H1 (cell line): ENCODE data around the gene EFCAB6. TPM values are rescaled to one million over a fixed set of nuclear protein-coding genes. Genes with fewer than 3 reads are reported as not detected.

Experiments used
- CTCF ChIA-PET: fragments of 300-600 bp; sonication (Branson Sonifier 250); formaldehyde crosslinking; loops from one replicate; lab custom pipeline; 2021; ENCODE audit not compliant: partially characterized antibody; lab: Charles Lee
- POLR2A ChIA-PET: fragments of 300-600 bp; sonication (Branson Sonifier 250); formaldehyde crosslinking; loops from one replicate; lab custom pipeline; 2021; ENCODE audit warnings: inconsistent platforms; ENCODE audit not compliant: partially characterized antibody; lab: Charles Lee
- DNase-seq, 2 experiments: peaks; one replicate each; pipeline versions ENCODE4 v3.0.0 to v3.0.0-alpha.2; 2010 to 2022; ENCODE audit warnings: low spot score in 2 of 2, low read depth in 1 of 2, mixed read lengths in 1 of 2
- FAIRE-seq: peaks from 2 replicates; lab custom pipeline; 2011; peaks lifted over from hg19 to GRCh38; lab: Jason Lieb, UNC
- H2AFZ ChIP-seq: 2 replicates; pipeline ENCODE4 v1.8.1; 2012; ENCODE audit warnings: low read length, inconsistent platforms
- H2AK5ac ChIP-seq: 2 replicates; pipeline ENCODE4 v1.6.1; 2013; ENCODE audit warnings: low read depth, low read length
- H2BK120ac ChIP-seq: replicated peaks from 2 replicates; pipeline ENCODE3; 2013; ENCODE audit warnings: low read depth, low read length, inconsistent platforms
- H2BK12ac ChIP-seq: 2 replicates; pipeline ENCODE4 v1.6.1; 2013; ENCODE audit warnings: low read depth, low read length
- H2BK15ac ChIP-seq: 2 replicates; pipeline ENCODE4 v1.6.1; 2013; ENCODE audit warnings: low read length
- H2BK20ac ChIP-seq: 2 replicates; pipeline ENCODE4 v1.6.1; 2013; ENCODE audit warnings: low read length
- H2BK5ac ChIP-seq: 2 replicates; pipeline ENCODE4 v1.6.1; 2013; ENCODE audit warnings: low read depth, low read length
- H3K14ac ChIP-seq: 2 replicates; pipeline ENCODE4 v1.6.1; 2013; ENCODE audit warnings: inconsistent platforms; ENCODE audit not compliant: insufficient read length
- H3K18ac ChIP-seq: 2 replicates; pipeline ENCODE4 v1.6.1; 2013; ENCODE audit warnings: low read length; ENCODE audit errors: extremely low read depth
- H3K23ac ChIP-seq: 2 replicates; pipeline ENCODE4 v1.6.1; 2013; ENCODE audit warnings: inconsistent platforms; ENCODE audit not compliant: insufficient read length
- H3K23me2 ChIP-seq: 2 replicates; pipeline ENCODE4 v1.6.1; 2013; ENCODE audit warnings: low read depth, low read length
- H3K27ac ChIP-seq: 2 replicates; pipeline ENCODE4 v1.6.1; 2011; ENCODE audit warnings: low read depth, low read length, inconsistent platforms
- H3K27me3 ChIP-seq, 4 experiments: replicated peaks in 1 of 4; 1 replicate in 1 of 4; 2 replicates in 3 of 4; pipeline versions ENCODE4 v1.6.1 to v1.8.1; 2011 to 2013; ENCODE audit warnings: low read length in 3 of 4, mild to moderate bottlenecking in 3 of 4, inconsistent platforms in 2 of 4, mixed read lengths in 2 of 4, moderate library complexity in 1 of 4; ENCODE audit not compliant: control insufficient read depth in 3 of 4, insufficient read depth in 3 of 4; ENCODE audit errors: extremely low read depth in 1 of 4
- H3K36me3 ChIP-seq, 4 experiments: 2 replicates each; pipeline versions ENCODE4 v1.6.1 to v1.8.1; 2011 to 2013; ENCODE audit warnings: mild to moderate bottlenecking in 4 of 4, low read length in 3 of 4, moderate library complexity in 2 of 4, control low read depth in 1 of 4, inconsistent platforms in 1 of 4; ENCODE audit not compliant: insufficient read depth in 4 of 4, control insufficient read depth in 2 of 4
- H3K4ac ChIP-seq: replicated peaks from 2 replicates; pipeline ENCODE3; 2013; ENCODE audit warnings: low read length, low read depth, mixed read lengths, inconsistent platforms; ENCODE audit not compliant: insufficient read length
- H3K4me1 ChIP-seq, 4 experiments: replicated peaks in 1 of 4; 1 replicate in 1 of 4; 2 replicates in 3 of 4; pipeline versions ENCODE4 v1.6.1 to v1.8.1; 2011 to 2013; ENCODE audit warnings: low read length in 3 of 4, inconsistent platforms in 2 of 4, mixed read lengths in 1 of 4; ENCODE audit not compliant: insufficient read depth in 4 of 4, control insufficient read depth in 3 of 4
- H3K4me2 ChIP-seq, 2 experiments: 2 replicates each; pipeline versions ENCODE4 v1.6.1 to v1.8.1; 2011 to 2013; ENCODE audit warnings: low read depth in 2 of 2, low read length in 2 of 2, control low read depth in 1 of 2, inconsistent platforms in 1 of 2, mild to moderate bottlenecking in 1 of 2; ENCODE audit not compliant: insufficient read depth in 1 of 2
- H3K4me3 ChIP-seq, 4 experiments: fragments of 200-600, 300-600 bp in 1 of 4; sonication (generic), shearing (Covaris generic), sonication (Bioruptor Twin) in 1 of 4; 2 replicates each; pipeline versions ENCODE4 v1.5.1 to v1.8.1; 2011 to 2016; ENCODE audit warnings: low read length in 4 of 4, low read depth in 3 of 4, control low read depth in 2 of 4, inconsistent platforms in 2 of 4, mild to moderate bottlenecking in 2 of 4, mixed read lengths in 1 of 4, moderate library complexity in 1 of 4; ENCODE audit not compliant: insufficient read depth in 2 of 4; ENCODE audit errors: extremely low read depth in 1 of 4
- H3K56ac ChIP-seq: replicated peaks from 2 replicates; pipeline ENCODE3; 2013; ENCODE audit warnings: low read depth, mild to moderate bottlenecking, mixed read lengths, low read length, inconsistent platforms; ENCODE audit not compliant: insufficient read length
- H3K79me1 ChIP-seq: 2 replicates; pipeline ENCODE4 v1.6.1; 2013; ENCODE audit warnings: low read depth, low read length, control low read depth
- H3K79me2 ChIP-seq, 2 experiments: 2 replicates each; pipeline versions ENCODE4 v1.6.1 to v1.8.1; 2012 to 2013; ENCODE audit warnings: low read length in 2 of 2, mild to moderate bottlenecking in 2 of 2, inconsistent platforms in 1 of 2; ENCODE audit not compliant: insufficient read depth in 2 of 2, control insufficient read depth in 1 of 2
- H3K9ac ChIP-seq, 4 experiments: replicated peaks in 1 of 4; 1 replicate in 1 of 4; 2 replicates in 3 of 4; pipeline versions ENCODE4 v1.6.1 to v1.8.1; 2011 to 2013; ENCODE audit warnings: low read depth in 3 of 4, low read length in 3 of 4, control low read depth in 2 of 4, mild to moderate bottlenecking in 2 of 4, moderate library complexity in 2 of 4, inconsistent platforms in 1 of 4; ENCODE audit errors: extremely low read depth in 1 of 4
- H3K9me3 ChIP-seq, 2 experiments: 2 replicates each; pipeline versions ENCODE4 v1.6.1 to v1.8.1; 2012 to 2013; ENCODE audit warnings: mild to moderate bottlenecking in 2 of 2, moderate library complexity in 2 of 2, control low read depth in 1 of 2, inconsistent platforms in 1 of 2, low read depth in 1 of 2, low read length in 1 of 2, mixed read lengths in 1 of 2; ENCODE audit not compliant: insufficient read depth in 2 of 2
- H4K20me1 ChIP-seq, 2 experiments: replicated peaks in 1 of 2; 2 replicates each; pipeline versions ENCODE3 to v1.8.1; 2011 to 2013; ENCODE audit warnings: inconsistent platforms in 2 of 2, low read length in 2 of 2, mild to moderate bottlenecking in 1 of 2; ENCODE audit not compliant: insufficient read depth in 2 of 2, control insufficient read depth in 1 of 2
- H4K5ac ChIP-seq: 2 replicates; pipeline ENCODE4 v1.6.1; 2013; ENCODE audit warnings: low read length, low read depth, mixed read lengths, inconsistent platforms; ENCODE audit not compliant: insufficient read length
- H4K8ac ChIP-seq: 2 replicates; pipeline ENCODE4 v1.8.0; 2013; ENCODE audit warnings: mild to moderate bottlenecking, moderate library complexity, low read length, inconsistent platforms; ENCODE audit not compliant: insufficient read depth; ENCODE audit errors: extremely low read depth
- H4K91ac ChIP-seq: replicated peaks from 2 replicates; pipeline ENCODE3; 2013; ENCODE audit warnings: low read length, mixed read lengths, inconsistent platforms; ENCODE audit not compliant: insufficient read length
- BRCA1 ChIP-seq: IDR thresholded peaks from 2 replicates; pipeline ENCODE4 v1.6.1; 2012; ENCODE audit warnings: low read depth, low read length, improper control_type of control experiment
- CBX8 ChIP-seq: fragments of 300-800, 300-1000 bp; sonication (generic); IDR thresholded peaks from 2 replicates; pipeline ENCODE4 v1.7.1; 2016; ENCODE audit warnings: low read depth, low read length, borderline replicate concordance
- CHD1 ChIP-seq: IDR thresholded peaks from 2 replicates; pipeline ENCODE4 v1.6.1; 2012; ENCODE audit warnings: low read depth, low read length, improper control_type of control experiment
- CTBP2 ChIP-seq: IDR thresholded peaks from 2 replicates; pipeline ENCODE4 v1.7.0; 2011; ENCODE audit warnings: borderline replicate concordance, mild to moderate bottlenecking, moderate library complexity, mixed read lengths, low read length; ENCODE audit not compliant: insufficient read depth, insufficient read length
- HDAC6 ChIP-seq: IDR thresholded peaks from one replicate; pipeline ENCODE4 v1.7.1; 2012; ENCODE audit warnings: low read depth, mild to moderate bottlenecking, inconsistent platforms, low read length, moderate library complexity
- JUND ChIP-seq: IDR thresholded peaks from 2 replicates; pipeline ENCODE4 v1.6.1; 2011; ENCODE audit warnings: mild to moderate bottlenecking, improper control_type of control experiment, low read length
- MAFK ChIP-seq: IDR thresholded peaks from 2 replicates; pipeline ENCODE4 v1.6.1; 2012; ENCODE audit warnings: low read depth, mild to moderate bottlenecking, improper control_type of control experiment, low read length
- RAD21 ChIP-seq, 2 experiments: IDR thresholded peaks in 1 of 2; conservative IDR thresholded peaks in 1 of 2; 2 replicates each; pipeline ENCODE4 v1.6.1; 2011; ENCODE audit warnings: low read depth in 2 of 2, low read length in 2 of 2, improper control_type of control experiment in 1 of 2, inconsistent platforms in 1 of 2, mild to moderate bottlenecking in 1 of 2, moderate library complexity in 1 of 2
- SP1 ChIP-seq: IDR thresholded peaks from 2 replicates; pipeline ENCODE4 v1.6.1; 2011; ENCODE audit warnings: low read depth, low read length
- SRF ChIP-seq: IDR thresholded peaks from 2 replicates; pipeline ENCODE4 v1.6.1; 2011; ENCODE audit warnings: mild to moderate bottlenecking, low read depth, low read length, moderate library complexity
- YY1 ChIP-seq: IDR thresholded peaks from 2 replicates; pipeline ENCODE4 v1.6.1; 2011; ENCODE audit warnings: low read depth, mild to moderate bottlenecking, low read length
- WGBS, 2 experiments: shearing (Covaris generic) in 1 of 2; methylation state at CpG; one replicate each; pipeline versions ENCODE4 v1.1.6 to v1.1.7; 2013 to 2015; ENCODE audit warnings: low lambda C conversion rate in 2 of 2, mixed read lengths in 2 of 2, inconsistent platforms in 1 of 2, low coverage in 1 of 2, missing lambda C conversion rate in 1 of 2; ENCODE audit not compliant: insufficient replicate concordance in 2 of 2, insufficient coverage in 1 of 2, insufficient read length in 1 of 2; ENCODE audit errors: extremely low coverage in 1 of 2, missing lambda C conversion rate in 1 of 2; 5-methylcytosine and 5-hydroxymethylcytosine counted together
- polyA plus RNA-seq, 7 experiments: library from polyadenylated mRNA; depleted of rRNA in 3 of 7; stranded (reverse) in 5 of 7; unstranded in 2 of 7; fragments of >200 nt in 5 of 7; fragments of 200-250 nt in 2 of 7; gene quantifications; 1 replicate in 5 of 7; 2 replicates in 1 of 7; 4 replicates in 1 of 7; pipeline versions ENCODE4 v1.2.1 to v1.2.3, GENCODE V29; 2011 to 2013; ENCODE audit warnings: missing spikeins in 2 of 7, mixed read lengths in 2 of 7
- total RNA-seq: library from RNA; stranded (reverse); fragmentation: NEBNext Ultra II Directional; extraction: Animal tissue kit (Norgen Biotek cat#: 25700); gene quantifications from 2 replicates; pipeline ENCODE4 v1.2.1, GENCODE V29; 2021

The EFCAB6 gene
- total and polyA plus RNA-seq, 2 of the 8 experiments (the other 6 are each of a cell fraction or from before 2014, with no cell fraction given), result 0.32 to 1.7 TPM

GRCh38 chr22:43493297-43493696 lies 318.8 kb downstream of the EFCAB6 start:
- Histone ChIP-seq H3K4me2 (no peak overlapping the region), H3K79me1 (no peaks in the 10 kb centered on the region), H2AFZ (no peak overlapping the region), H3K23me2 (peaks cover 22% of the 10 kb centered on the region; the same call in 1 of the 2 replicates), H4K8ac (no peak overlapping the region), H3K4me3 (no peak overlapping the region), H3K4ac (no peak overlapping the region), H3K56ac (no peak overlapping the region), H3K27me3 (no peaks in the 10 kb centered on the region), H2BK15ac (no peak overlapping the region), H3K4me1 (no peaks in the 10 kb centered on the region), H4K20me1 (peaks cover 0 to 6% of the 10 kb centered on the region in 2 experiments), H2BK5ac (no peak overlapping the region), H3K27ac (no peak overlapping the region), H4K91ac (no peak overlapping the region), H2BK120ac (no peak overlapping the region), H2BK20ac (no peak overlapping the region), H3K14ac (no peak overlapping the region), H3K36me3 (no peaks in the 10 kb centered on the region), H3K23ac (no peak overlapping the region), H3K9me3 (peaks cover 6 to 20% of the 10 kb centered on the region in 2 experiments; a peak in 3 of 4 replicates), H3K9ac (no peak overlapping the region), H4K5ac (no peak overlapping the region), H2BK12ac (no peak overlapping the region), H2AK5ac (no peak overlapping the region), H3K18ac (no peak overlapping the region), H3K79me2 (no peaks in the 10 kb centered on the region)
- no peak for FAIRE-seq
- CTCF ChIA-PET, result no interaction called here
- no peak for DNase-seq
- TF ChIP-seq MAFK (no peak), SP1 (no peak), SRF (no peak), CBX8 (no peak), RAD21 (IDR thresholded peaks at IDR 0.05 in 1 of 2, conservative IDR thresholded peaks at IDR 0.05 in 1 of 2; ENCODE audit: low read depth in 2 of 2, low read length in 2 of 2) (no peak), JUND (no peak), BRCA1 (no peak), HDAC6 (no peak), YY1 (no peak), CTBP2 (no peak), CHD1 (no peak)
- TF ChIP-seq, all 59 proteins: peak for 0
- POLR2A ChIA-PET, result no interaction called here
- 89% methylated on average over 5 of the region's 5 CpGs; no CpG with 5 or more reads in 1 of the 2 experiments for WGBS, 2 experiments
